Renal pelvis (tissue), 4 donors: ENCODE measurements around the gene SPECC1. TPM values are rescaled to one million over a fixed set of nuclear protein-coding genes. Genes with fewer than 3 reads are reported as not detected.
A peak's percentile ranks its signal among the peaks of the same experiment; 100 is the strongest.
"Not testable (repeated sequence)": the region's sequence is repeated elsewhere in the genome, so short reads cannot be mapped to it uniquely, and the experiment has no call there.

Experiments used
- DNase-seq: peaks from one replicate; pipeline ENCODE4 v3.0.0-alpha.2; 2013
- polyA plus RNA-seq, 3 donors: library from polyadenylated mRNA; unstranded; fragments of 120-200 nt; gene quantifications; one replicate each; pipeline ENCODE4 v1.2.1, GENCODE V29; 2013; ENCODE audit not compliant: insufficient read length in 3 of 3

Gene SPECC1
- polyA plus RNA-seq, 3 donors: 12.0 to 14.1 (median 13.1) TPM

- DNase-seq: no peak
Measured at GRCh38 chr17:20173091-20173490, 163.9 kb downstream of the SPECC1 start.

- DNase-seq: no peak
Measured at GRCh38 chr17:20174588-20175265, 165.6 kb downstream of the SPECC1 start.

GRCh38 chr17:20179041-20179440 is 169.9 kb downstream of the SPECC1 start:
- no peak for DNase-seq

DNA sequence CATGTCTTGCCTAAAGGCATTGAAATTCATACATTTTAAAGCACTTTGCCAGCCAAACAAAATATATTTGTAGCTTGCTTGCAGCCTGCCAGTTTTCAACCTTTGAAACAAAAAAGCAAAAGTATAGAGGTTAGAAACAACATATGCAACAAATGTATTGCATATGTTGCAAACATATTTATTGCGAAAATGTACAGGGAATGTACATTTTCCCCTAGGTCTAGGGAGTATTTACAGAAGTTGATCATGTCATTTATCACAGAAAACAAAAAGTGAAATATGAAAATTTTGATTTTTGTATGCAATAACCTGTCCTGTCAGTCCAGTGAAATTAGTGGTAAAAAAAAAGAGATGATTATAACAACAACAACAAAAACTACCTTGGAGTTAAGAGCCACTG is 171.5 kb downstream of the SPECC1 start:
- no peak for DNase-seq

DNA sequence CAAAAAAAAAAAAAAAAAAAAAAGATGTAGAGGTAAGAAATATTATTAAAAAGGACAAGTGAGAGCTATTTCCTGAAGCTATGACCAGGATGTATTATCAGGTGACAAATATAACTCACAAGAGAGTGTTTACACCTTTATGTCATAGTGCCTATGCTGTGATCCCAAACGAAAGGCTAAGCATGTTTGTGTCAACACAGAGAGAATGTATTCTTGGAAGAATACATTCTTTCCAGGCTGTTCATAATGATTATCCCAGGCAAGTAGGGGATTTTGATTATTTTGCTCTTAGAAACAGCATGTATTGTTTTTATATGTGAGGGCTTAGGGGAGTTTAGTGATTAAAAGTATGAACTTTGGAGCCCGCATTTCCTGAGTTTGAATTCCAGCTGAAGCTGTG is 175.0 kb downstream of the SPECC1 start:
- DNase-seq: no peak

DNA sequence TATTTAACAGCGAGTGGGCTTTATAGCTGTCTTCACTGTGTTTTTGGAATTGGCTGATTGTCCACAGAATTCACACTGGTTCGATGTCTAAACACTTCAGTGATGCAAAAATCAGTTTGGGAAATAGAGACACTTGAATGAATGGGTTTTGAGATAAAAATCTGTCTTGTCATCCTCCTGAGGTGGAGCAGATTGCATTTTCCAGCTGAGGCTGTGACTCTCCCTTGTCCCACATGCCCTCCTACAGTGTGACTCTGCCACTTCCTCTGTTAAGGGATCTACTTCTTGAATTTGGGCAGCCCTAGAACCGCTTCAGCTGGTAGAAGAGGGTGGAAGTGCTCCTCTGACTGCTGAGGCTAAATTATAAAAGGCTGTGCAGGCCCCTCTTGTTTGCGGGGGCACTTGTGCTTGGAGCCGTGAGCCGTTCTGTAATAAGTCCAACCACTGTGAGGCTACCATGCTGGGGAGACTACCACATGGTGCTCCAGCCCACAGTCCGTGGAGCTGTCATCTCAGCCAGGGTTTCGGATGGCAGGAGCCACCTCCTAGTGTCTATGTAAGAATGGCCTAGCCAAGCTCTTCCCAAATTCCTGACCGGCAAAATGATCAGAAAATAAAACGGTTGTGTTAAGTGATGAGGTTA is 175.9 kb downstream of the SPECC1 start:
- no peak for DNase-seq

DNA sequence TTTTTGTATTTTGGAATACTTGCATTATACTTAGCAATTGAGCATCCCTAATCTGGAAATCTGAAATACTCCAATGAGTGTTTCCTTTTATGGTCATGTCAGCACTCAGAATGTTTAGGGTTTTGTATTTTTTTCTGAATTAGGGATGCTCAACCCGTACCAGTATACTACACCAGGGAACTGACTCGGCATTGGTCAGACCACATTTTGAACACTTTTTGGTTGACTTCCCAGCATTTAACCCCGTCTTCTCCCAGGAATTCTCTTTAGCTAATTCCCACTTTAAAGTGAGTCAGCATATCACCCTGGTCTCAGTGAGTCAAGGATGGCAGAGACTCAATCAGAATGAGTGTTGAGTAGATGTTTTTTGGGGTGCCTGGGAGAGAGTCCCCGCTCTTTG is 177.9 kb downstream of the SPECC1 start:
- DNase-seq: no peak

DNA sequence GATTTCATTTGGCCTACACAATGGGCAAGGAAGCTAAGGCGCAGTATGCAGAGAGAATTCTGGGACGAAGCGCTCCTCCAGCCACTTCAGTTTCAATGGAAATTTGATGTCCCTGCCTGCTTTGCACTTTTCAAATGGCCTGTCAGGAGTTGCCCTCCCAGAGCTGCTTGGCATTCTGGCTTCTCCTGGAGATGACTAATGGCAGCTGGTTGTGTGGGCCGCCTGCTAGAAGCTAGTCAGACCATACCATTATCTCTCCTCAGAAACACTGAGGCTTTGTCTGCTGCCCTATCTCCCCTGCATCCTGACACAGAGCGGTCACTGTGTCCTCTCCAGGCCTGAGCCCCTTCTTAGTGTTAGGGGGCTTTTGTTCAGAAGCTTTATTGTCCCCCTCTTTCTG is 180.1 kb downstream of the SPECC1 start:
- no peak for DNase-seq

GRCh38 chr17:20189979-20190378 is 180.8 kb downstream of the SPECC1 start:
- DNase-seq: no peak

- DNase-seq: no peak
Measured at GRCh38 chr17:20190605-20191004, 181.4 kb downstream of the SPECC1 start.

DNA sequence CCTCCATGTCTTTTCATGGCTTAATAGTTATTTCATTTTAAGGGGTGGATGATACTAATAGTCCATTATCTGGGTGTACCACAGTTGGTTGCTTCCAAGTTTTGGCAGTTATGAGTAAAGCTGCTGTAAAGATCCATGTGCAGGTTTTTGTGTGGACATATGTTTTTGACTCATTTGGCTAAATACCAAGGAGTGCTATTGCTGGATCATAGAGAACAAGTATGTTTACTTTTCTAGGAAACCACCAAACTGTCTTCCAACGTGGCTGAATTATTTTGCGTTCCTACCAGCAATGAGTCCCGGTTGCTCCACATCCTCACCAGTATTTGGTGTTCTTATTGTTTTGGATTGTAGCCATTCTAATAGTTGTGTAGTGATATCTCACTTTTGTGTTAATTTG is 181.9 kb downstream of the SPECC1 start:
- DNase-seq: no peak

- DNase-seq: not testable (repeated sequence)
Measured at GRCh38 chr17:20196286-20196685, 187.1 kb downstream of the SPECC1 start.

GRCh38 chr17:20197272-20197926 is 188.2 kb downstream of the SPECC1 start:
- no peak for DNase-seq

- DNase-seq: no peak
Measured at GRCh38 chr17:20200016-20200795, 191.0 kb downstream of the SPECC1 start.

DNA sequence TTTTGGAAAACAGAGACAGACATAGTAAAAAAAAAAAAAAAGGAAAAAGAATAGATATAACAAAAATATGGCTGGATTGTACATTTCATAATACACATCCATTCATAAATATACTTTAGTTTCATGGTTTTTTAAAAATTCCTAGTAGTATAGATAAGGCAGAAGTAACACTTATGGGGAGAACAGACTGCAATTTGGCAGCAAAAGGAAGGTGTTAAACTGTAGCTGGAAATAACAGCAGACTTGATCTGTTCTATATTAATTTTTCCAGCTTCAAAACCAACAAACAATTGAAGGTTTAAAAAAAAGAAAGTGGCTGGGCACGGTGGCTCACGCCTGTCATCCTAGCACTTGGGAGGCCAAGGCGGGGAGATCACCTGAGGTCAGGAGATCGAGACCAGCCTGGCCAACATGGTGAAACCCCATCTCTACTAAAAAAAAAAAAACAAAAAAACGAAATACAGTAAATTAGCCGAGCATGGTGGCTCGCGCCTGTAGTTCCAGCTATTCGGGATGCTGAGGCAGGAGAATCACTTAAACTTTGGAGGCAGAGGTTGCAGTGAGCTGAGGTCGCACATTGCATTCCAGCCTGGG is 191.8 kb downstream of the SPECC1 start:
- DNase-seq: no peak

DNA sequence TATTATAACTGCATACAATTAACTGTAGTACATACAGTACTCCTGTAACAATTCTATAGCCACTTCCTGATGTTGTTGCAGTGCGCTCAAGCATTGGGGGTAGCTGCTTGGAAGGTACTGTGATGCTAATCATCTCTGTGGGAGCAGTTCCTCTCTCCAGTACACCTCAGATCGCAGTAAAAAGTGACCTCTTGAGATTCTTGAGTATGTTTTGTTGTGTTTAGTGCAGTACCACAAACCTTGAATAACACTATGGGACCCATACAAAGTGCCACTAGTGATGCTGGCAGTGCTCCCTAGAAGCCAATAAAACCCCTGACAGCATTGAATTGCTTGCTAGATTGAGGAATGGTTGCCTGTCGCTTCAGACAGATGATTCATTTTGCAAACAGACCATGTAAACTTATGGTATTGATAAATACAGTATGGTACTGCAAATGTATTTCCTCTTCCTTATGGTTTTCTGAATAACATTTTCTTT is 193.0 kb downstream of the SPECC1 start:
- no peak for DNase-seq

- no peak for DNase-seq
Measured at GRCh38 chr17:20203018-20203417, 193.9 kb downstream of the SPECC1 start.

GRCh38 chr17:20203761-20204263 is 194.7 kb downstream of the SPECC1 start:
- DNase-seq: peak; percentile 14

DNA sequence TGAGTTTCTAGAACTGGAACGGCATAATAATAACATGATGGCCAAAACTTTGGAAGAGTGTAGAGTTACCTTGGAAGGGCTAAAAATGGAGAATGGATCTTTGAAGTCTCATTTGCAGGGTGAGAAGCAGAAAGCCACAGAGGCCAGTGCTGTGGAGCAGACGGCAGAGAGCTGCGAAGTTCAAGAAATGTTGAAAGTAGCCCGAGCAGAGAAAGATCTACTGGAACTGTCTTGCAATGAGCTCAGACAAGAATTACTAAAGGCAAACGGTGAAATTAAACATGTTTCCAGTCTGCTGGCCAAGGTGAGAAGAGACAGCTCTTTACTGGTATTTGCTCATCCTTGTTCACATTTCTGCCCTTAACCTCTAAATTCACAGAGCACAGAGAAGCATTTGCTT is 196.4 kb downstream of the SPECC1 start:
- no peak for DNase-seq

DNA sequence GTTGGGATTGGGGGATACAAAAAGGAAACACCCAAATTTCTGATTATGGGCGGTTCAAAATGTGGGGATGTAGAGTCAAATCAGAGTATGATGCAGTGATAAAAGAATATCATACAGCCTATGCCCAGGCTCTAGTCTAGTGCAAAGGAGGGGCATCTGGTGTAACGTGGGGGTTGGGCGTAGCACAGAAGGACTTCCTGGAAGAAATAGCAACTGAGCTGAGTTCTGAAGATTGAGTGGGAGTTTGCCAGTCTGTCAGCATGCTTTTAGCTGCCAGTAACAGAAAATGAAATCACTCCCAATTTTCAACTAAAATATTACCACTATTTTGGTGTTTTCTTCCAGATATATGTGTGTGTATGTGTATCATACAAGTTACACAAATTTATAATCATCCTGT is 196.9 kb downstream of the SPECC1 start:
- DNase-seq: no peak

GRCh38 chr17:20206591-20206990 is 197.4 kb downstream of the SPECC1 start:
- no peak for DNase-seq
